ENCODE data around the gene POLR2C.

DNA sequence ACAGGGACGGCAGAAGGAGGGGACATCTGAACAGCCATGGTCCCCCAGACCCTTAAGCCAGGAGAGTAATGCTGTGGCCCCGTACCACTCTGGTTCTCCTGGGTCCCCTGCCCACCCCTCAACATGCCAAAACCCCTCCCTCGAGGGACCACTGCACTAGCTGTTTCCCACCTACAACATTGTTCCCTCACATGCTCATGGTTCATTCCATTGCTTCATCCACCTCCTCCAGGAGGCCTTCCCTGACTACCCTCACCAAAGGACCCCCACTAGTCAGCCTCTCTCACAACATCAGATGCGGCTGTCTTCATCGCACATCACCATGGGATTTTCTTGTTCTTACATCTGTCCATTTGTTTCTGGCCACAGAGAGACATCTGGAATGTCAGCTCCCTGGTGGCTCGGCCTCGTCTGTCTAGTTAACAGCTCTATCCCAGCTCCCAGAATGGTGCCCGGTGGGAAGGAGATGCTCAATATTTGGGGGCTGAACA lies 22.1 kb downstream of the POLR2C start:
- TF ChIP-seq TAF1 (CRISPR knock-in tag; IDR thresholded peaks at IDR 0.05): no peak
- no peak for TF ChIP-seq EHMT2 (IDR thresholded peaks at IDR 0.05; ENCODE audit: borderline replicate concordance, low read depth, low read length)
- no peak for TF ChIP-seq KLF13 (CRISPR knock-in tag; IDR thresholded peaks at IDR 0.05)
- no peak for TF ChIP-seq HNRNPUL1 (IDR thresholded peaks at IDR 0.05; ENCODE audit: low read depth, low read length)
- no peak for TF ChIP-seq TAF15 (IDR thresholded peaks at IDR 0.05; ENCODE audit: low read depth, low read length, poor library complexity, severe bottlenecking)
- no peak for TF ChIP-seq PCBP1 (IDR thresholded peaks at IDR 0.05; ENCODE audit: borderline replicate concordance, low read depth, low read length)
- TF ChIP-seq HES4 (CRISPR knock-in tag; IDR thresholded peaks at IDR 0.05; ENCODE audit: borderline replicate concordance): no peak
- TF ChIP-seq, protein P1, sequence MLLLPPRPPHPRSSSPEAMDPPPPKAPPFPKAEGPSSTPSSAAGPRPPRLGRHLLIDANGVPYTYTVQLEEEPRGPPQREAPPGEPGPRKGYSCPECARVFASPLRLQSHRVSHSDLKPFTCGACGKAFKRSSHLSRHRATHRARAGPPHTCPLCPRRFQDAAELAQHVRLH (CRISPR knock-in tag; IDR thresholded peaks at IDR 0.05; ENCODE audit: borderline replicate concordance, low read depth): no peak
- TF ChIP-seq POLR2A (IDR thresholded peaks at IDR 0.05; ENCODE audit: insufficient read depth in 1 of 2, low read depth in 2 of 2, low read length in 2 of 2): no peak
- no peak for TF ChIP-seq POGZ (CRISPR knock-in tag; IDR thresholded peaks at IDR 0.05)
